Activated CD4-positive, alpha-beta memory T cell treated with anti-CD3 and anti-CD28 coated beads for 36 hours (primary cell): ENCODE measurements around the gene TXNRD2. TPM values are rescaled to one million over a fixed set of nuclear protein-coding genes. Genes with fewer than 3 reads are reported as not detected.

Experiments
- CTCF ChIA-PET: fragments of 350-600 bp; sonication (Branson Sonifier 250); formaldehyde crosslinking; loops from one replicate; lab custom pipeline; 2021; ENCODE audit warnings: antibody characterized with exemption, inconsistent platforms; lab: Charles Lee
- POLR2A ChIA-PET: fragments of 350-600 bp; sonication (Branson Sonifier 250); formaldehyde crosslinking; loops from one replicate; lab custom pipeline; 2021; ENCODE audit warnings: antibody characterized with exemption; lab: Charles Lee
- DNase-seq: peaks from one replicate; pipeline ENCODE4 v3.0.0-alpha.2; 2020
- H3K27ac Mint-ChIP-seq: one replicate; pipeline ENCODE4 v1.8.0; 2021; ENCODE audit warnings: mixed read lengths
- H3K27me3 Mint-ChIP-seq: one replicate; pipeline ENCODE4 v1.8.0; 2021; ENCODE audit warnings: mixed read lengths
- H3K36me3 Mint-ChIP-seq: one replicate; pipeline ENCODE4 v1.8.0; 2021; ENCODE audit warnings: mixed read lengths
- H3K4me1 Mint-ChIP-seq: one replicate; pipeline ENCODE4 v1.8.0; 2021; ENCODE audit warnings: low read depth, mixed read lengths
- H3K4me3 Mint-ChIP-seq: one replicate; pipeline ENCODE4 v1.8.0; 2021; ENCODE audit warnings: mild to moderate bottlenecking, mixed read lengths
- H3K9me3 Mint-ChIP-seq: one replicate; pipeline ENCODE4 v1.8.0; 2021; ENCODE audit warnings: mixed read lengths
- intact Hi-C: fragments of 100-400 bp; cut with micrococcal nuclease; formaldehyde crosslinking; loops from one replicate; pipeline ENCODE4 v1.15.1; 2023
- total RNA-seq, 2 experiments: library from RNA; stranded (reverse); gene quantifications; one replicate each; pipeline ENCODE4 v1.2.3, GENCODE V29; 2021

TXNRD2 gene
- total RNA-seq, 2 experiments from 2014 or later = 23.3 to 23.4 TPM

DNA sequence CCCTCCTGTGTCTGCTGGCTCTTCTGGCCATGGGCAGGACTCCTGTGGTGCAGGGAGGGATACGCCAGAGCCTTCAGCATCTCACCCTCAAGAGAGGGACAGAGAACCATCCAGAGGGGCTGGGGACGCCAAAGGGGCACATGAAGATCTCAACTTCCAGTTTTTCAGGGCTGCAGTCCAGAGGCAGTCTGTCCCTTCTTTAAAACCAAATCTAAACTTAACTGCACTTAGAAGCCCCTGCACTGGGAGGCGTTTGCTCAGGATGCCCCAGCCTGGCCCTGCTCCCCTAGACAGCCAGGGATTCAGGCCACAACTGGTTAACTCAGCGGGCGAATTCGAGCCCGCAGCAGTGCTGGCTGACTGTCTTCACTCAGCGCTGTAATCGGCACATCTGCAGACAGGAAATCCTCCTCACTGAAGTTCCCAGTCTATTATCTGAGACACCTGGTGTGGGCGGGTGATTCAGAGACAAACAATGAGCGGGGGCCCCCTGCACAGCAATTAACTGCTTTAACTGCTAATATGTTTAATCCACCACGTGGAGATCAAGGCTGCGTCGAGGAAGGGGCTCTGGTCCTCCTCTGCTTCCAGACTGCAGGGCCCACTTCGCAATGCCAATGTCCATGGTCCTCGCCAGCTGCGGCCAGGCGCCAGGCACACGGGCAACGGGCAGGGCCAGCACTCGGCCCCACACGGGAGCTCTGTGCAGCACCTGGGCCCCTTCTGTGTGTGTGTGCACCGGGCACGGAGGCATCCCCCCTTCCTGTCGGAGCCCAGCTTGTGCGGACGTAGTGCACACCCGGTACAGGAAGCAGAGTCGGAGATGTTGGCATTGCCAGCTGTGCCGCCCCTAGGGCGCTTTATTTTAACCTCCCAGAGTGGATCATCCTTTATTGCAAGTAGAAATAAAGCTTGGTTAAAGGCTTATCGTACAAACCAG, 50.0 kb downstream of the TXNRD2 start:
- Mint-ChIP-seq H3K4me1 (peaks cover 56% of the 10 kb centered on the region), H3K27me3 (no peaks in the 10 kb centered on the region), H3K4me3 (peak overlapping the region; percentile 69), H3K27ac (peak overlapping the region; percentile 95), H3K9me3 (no peaks in the 10 kb centered on the region), H3K36me3 (no peaks in the 10 kb centered on the region)
- DNase-seq = peak; percentile 90
- CTCF ChIA-PET = interaction anchor here (0.7 to 2.7 kb wide), 5 partner anchors 19 to 413 kb away, joined by 3 to 22 read pairs (median 3); no protein-coding TSS in a partner anchor
- POLR2A ChIA-PET = interaction anchor here (0.8 to 3.9 kb wide), 2 partner anchors 36 to 43 kb away, joined by 3 to 42 read pairs; partner anchors contain the start of genes GNB1L and RTL10
- intact Hi-C loops = loop anchor here (1.0 to 5.0 kb wide), 3 partner anchors 36 to 159 kb away; no protein-coding TSS in a partner anchor

GRCh38 chr22:19890502-19891316, 50.9 kb downstream of the TXNRD2 start:
- CTCF ChIA-PET = interaction anchor here (0.6 to 2.7 kb wide), 6 partner anchors 17 to 160 kb away, joined by 3 to 22 read pairs (median 3); no protein-coding TSS in a partner anchor

DNA sequence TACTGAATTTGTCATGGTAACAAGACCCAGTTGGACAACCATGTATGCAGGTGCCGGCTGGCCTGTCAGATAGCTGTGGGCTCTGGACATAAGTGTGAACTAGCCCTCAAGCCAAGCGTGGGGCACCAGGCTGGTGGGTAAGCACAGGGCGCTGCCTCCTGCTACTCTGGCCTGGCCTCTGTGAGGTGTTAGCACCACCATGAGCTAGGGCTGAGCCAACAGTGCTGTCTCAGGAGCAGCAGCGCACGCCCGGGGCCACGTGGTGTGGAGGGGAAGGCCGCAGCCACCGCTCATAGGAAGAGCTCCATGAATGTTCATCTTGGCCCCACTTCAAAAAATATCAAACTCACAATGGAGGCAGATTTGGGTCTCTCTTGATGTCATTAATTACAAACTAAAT, 51.7 kb downstream of the TXNRD2 start:
- H3K27me3 Mint-ChIP-seq = no peaks in the 10 kb centered on the region
- H3K36me3 Mint-ChIP-seq = no peaks in the 10 kb centered on the region
- H3K9me3 Mint-ChIP-seq = no peaks in the 10 kb centered on the region
- intact Hi-C loops = loop anchor here (5.0 kb wide), 2 partner anchors 133 to 158 kb away; no protein-coding TSS in a partner anchor
- no peak overlapping the region for H3K4me3 Mint-ChIP-seq
- DNase-seq = peak; percentile 47
- H3K27ac Mint-ChIP-seq = peak overlapping the region; percentile 70
- ChIA-PET CTCF (interaction anchor here (0.6 to 2.7 kb wide), 5 partner anchors 18 to 159 kb away, joined by 3 to 22 read pairs (median 3); no protein-coding TSS in a partner anchor), POLR2A (interaction anchor here (0.9 to 3.9 kb wide), 2 partner anchors 10 to 35 kb away, joined by 3 to 42 read pairs; partner anchors contain the start of genes GNB1L and RTL10)
- peaks cover 67% of the 10 kb centered on the region for H3K4me1 Mint-ChIP-seq

More at GRCh38 chr22:19890502-19891316, 50.9 kb downstream of the TXNRD2 start:
- POLR2A ChIA-PET = interaction anchor here (0.9 to 3.9 kb wide), 2 partner anchors 11 to 35 kb away, joined by 3 to 42 read pairs; partner anchors contain the start of genes GNB1L and RTL10
- intact Hi-C loops = loop anchor here (5.0 kb wide), 2 partner anchors 133 to 158 kb away; no protein-coding TSS in a partner anchor
- peaks cover 64% of the 10 kb centered on the region for H3K4me1 Mint-ChIP-seq
- DNase-seq = no peak
- no peaks in the 10 kb centered on the region for H3K27me3 Mint-ChIP-seq
- H3K27ac Mint-ChIP-seq = peak overlapping the region; percentile 95
- H3K36me3 Mint-ChIP-seq = no peaks in the 10 kb centered on the region
- H3K9me3 Mint-ChIP-seq = no peaks in the 10 kb centered on the region
- H3K4me3 Mint-ChIP-seq = peak overlapping the region; percentile 69

DNA sequence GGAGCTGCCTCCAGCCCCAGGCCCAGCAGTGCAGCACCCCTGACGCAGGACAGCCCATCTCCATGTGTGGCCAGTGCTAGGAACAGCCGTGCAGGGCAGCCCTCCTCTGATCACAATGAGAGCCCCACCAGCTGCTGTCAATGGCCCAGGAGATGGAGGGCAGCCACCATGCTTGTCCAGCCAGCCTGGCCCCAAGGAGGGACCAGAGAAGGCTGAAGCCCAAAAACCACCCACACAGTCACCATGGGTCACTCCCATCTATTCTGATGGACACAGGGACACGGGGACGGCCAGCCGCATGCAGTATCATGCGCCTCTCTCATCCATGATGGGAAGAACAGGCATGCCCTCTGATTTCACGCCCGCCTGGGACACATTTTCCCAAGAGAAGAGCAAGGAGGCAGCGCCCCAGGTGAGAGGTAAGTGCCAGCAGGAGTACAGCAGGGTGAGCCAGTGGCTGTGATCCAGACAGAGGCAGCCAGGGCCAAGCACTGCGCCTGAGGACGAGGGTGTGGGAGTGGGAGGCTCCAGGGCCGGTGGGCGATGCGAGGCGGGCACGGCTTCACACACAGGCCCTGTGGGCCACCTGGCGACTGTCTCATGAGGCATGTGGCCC, 53.4 kb downstream of the TXNRD2 start:
- Mint-ChIP-seq H3K9me3 (no peaks in the 10 kb centered on the region), H3K27ac (no peak overlapping the region), H3K4me1 (peaks cover 57% of the 10 kb centered on the region), H3K36me3 (no peaks in the 10 kb centered on the region), H3K4me3 (no peak overlapping the region), H3K27me3 (no peaks in the 10 kb centered on the region)
- POLR2A ChIA-PET = no interaction called here
- intact Hi-C loops = no loop called here
- CTCF ChIA-PET = interaction anchor here (2.2 kb wide), 1 partner anchor 158 kb away, joined by 12 read pairs; no protein-coding TSS in a partner anchor
- no peak for DNase-seq

DNA sequence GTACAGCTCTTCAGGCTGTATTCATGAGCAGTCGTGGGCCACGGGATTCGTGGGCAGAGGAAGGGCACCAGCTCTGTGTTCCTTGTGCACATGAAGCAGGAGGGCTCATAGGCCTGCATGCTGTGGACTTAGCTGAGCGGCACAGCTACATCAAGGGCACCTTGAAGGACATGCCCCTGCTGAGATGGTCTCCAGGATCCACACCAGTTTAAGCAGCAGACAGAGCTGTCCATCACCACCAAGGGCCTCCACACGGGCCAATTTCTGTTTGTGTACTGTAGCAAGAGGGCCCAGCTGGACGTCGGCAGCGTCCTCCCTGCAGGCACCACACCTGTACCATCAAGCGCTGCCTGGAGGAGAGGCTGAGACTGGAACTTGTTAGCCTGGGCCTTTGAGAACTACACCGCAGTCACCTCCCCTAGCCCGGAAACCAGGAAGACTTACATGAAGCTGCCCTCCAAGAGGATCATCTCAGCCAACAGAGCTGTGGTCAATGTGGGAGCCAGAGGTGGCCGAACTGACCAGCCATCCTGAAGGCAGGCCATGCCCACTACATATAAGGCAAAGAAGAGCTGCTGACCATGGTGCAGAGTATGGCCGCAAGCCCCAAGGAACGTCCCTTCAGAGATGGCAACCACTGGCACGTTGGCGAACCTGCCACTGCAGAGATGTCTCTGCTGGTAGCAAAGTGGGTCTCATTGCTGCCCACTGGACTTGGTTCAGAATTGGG, 54.2 kb downstream of the TXNRD2 start:
- DNase-seq = no peak
- no peaks in the 10 kb centered on the region for H3K9me3 Mint-ChIP-seq
- H3K27me3 Mint-ChIP-seq = no peaks in the 10 kb centered on the region
- CTCF ChIA-PET = interaction anchor here (0.7 to 2.2 kb wide), 3 partner anchors 36 to 409 kb away, joined by 3 to 12 read pairs (median 3); no protein-coding TSS in a partner anchor
- H3K36me3 Mint-ChIP-seq = no peaks in the 10 kb centered on the region
- peaks cover 49% of the 10 kb centered on the region for H3K4me1 Mint-ChIP-seq
- POLR2A ChIA-PET = no interaction called here
- no peak overlapping the region for H3K4me3 Mint-ChIP-seq
- H3K27ac Mint-ChIP-seq = peak overlapping the region; percentile 55
- intact Hi-C loops = no loop called here

DNA sequence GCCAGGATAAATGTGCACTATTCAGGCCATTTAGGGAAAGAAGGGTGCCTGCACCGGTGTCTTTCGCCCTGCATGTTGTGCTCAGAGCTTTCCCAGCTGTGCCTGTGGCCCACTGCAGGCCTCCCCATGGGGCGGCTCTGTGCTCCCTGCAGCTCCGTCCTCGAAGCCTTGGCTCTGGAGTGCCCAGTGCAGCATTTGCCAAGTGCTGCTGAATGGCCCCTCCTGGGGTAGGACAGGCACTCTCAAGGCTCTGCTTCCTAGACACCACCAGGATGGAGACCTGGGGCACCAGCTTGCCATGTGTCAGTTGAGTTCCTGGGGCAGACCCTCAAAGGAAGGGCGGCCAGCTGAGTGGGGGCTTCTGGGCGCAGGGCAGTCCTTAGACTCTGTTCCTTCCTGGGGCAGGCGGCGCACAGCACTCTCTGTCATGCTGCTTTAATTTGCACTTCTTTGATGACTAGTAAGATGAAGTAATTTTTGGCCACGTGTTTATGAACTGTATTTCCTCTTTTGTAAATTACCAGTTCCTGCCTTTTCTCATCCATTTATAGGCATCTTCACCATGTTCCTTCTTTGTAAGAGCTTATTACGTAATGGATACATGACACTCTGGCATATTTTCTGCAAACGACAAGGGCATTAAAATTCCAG, 54.9 kb downstream of the TXNRD2 start:
- peaks cover 42% of the 10 kb centered on the region for H3K4me1 Mint-ChIP-seq
- intact Hi-C loops = no loop called here
- H3K36me3 Mint-ChIP-seq = no peaks in the 10 kb centered on the region
- no peak overlapping the region for H3K4me3 Mint-ChIP-seq
- H3K27ac Mint-ChIP-seq = peak overlapping the region; percentile 55
- ChIA-PET POLR2A (interaction anchor here (2.4 kb wide), 1 partner anchor 32 kb away, joined by 10 read pairs; the partner anchor contains the start of genes GNB1L and RTL10), CTCF (interaction anchor here (0.7 to 2.2 kb wide), 3 partner anchors 36 to 409 kb away, joined by 3 to 12 read pairs (median 3); no protein-coding TSS in a partner anchor)
- H3K9me3 Mint-ChIP-seq = no peaks in the 10 kb centered on the region
- H3K27me3 Mint-ChIP-seq = no peaks in the 10 kb centered on the region
- DNase-seq = peak; percentile 48

- CTCF ChIA-PET = interaction anchor here (1.6 to 2.2 kb wide), 2 partner anchors 24 to 156 kb away, joined by 4 to 12 read pairs; no protein-coding TSS in a partner anchor
- intact Hi-C loops = no loop called here
- POLR2A ChIA-PET = interaction anchor here (2.4 kb wide), 1 partner anchor 31 kb away, joined by 10 read pairs; the partner anchor contains the start of genes GNB1L and RTL10
- no peaks in the 10 kb centered on the region for H3K36me3 Mint-ChIP-seq
- peak overlapping the region; percentile 46 for H3K27ac Mint-ChIP-seq
- no peak for DNase-seq
- H3K4me1 Mint-ChIP-seq = peaks cover 35% of the 10 kb centered on the region
- H3K9me3 Mint-ChIP-seq = no peaks in the 10 kb centered on the region
- no peak overlapping the region for H3K4me3 Mint-ChIP-seq
- H3K27me3 Mint-ChIP-seq = no peaks in the 10 kb centered on the region
These were observed 55.6 kb downstream of the TXNRD2 start for GRCh38 chr22:19885841-19886592.

DNA sequence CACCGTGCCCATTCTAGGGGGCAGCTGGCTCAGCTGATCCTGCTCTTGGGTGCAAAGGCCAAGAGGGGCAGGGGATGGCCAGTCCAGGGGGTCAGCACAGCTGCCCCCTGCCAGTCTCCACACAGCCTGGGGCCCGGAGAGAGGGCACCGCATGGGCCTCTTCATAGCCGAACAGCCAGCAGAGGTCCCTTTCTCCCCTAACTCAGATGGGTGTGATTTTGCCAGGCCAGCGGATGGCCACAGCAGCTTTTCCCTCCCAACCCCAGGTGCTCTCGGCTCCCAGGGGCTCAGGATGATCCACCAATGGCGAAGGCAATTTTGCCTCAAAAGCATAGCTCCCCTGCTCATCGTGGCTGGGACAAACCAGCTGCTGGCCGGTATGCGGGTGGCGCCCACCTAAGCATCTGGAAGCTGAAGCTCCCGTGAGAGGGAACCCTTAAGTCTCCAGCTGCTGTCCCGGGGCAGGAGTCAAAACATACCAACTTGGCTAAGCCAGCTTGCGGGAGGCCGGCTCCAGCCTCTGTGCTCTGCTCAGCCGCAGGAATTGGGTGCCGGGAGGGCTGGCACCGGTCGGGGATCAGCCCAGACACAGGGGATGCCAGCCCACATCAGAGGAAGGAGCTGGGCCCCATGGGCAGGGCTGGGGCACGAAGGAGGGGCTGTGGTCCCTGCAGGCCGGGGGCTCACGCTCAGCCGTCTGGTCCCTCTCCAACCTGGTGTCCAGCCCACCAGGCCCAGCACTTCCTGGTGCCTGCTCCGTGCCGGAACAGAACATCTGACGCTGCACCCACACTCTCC, 56.5 kb downstream of the TXNRD2 start:
- no peak overlapping the region for H3K27ac Mint-ChIP-seq
- H3K36me3 Mint-ChIP-seq = no peaks in the 10 kb centered on the region
- H3K9me3 Mint-ChIP-seq = no peaks in the 10 kb centered on the region
- DNase-seq = no peak
- peaks cover 26% of the 10 kb centered on the region for H3K4me1 Mint-ChIP-seq
- intact Hi-C loops = no loop called here
- POLR2A ChIA-PET = interaction anchor here (2.4 kb wide), 1 partner anchor 30 kb away, joined by 10 read pairs; the partner anchor contains the start of genes GNB1L and RTL10
- H3K4me3 Mint-ChIP-seq = no peak overlapping the region
- no peaks in the 10 kb centered on the region for H3K27me3 Mint-ChIP-seq
- CTCF ChIA-PET = interaction anchor here (1.1 to 1.6 kb wide), 2 partner anchors 25 to 154 kb away, joined by 3 to 4 read pairs; no protein-coding TSS in a partner anchor
